HepG2 (cell line): Measurements from ENCODE around the gene ADGRG1. TPM values are rescaled to one million over a fixed set of nuclear protein-coding genes. Genes with fewer than 3 reads are reported as not detected.

Experiments
- ATRX ChIP-seq: sonication (generic); formaldehyde crosslinking; IDR thresholded peaks from 2 replicates; pipeline ENCODE4 v1.4.0; 2020; ENCODE audit warnings: missing genetic modification reagents, borderline replicate concordance
- BRD4 ChIP-seq: sonication (generic); formaldehyde crosslinking; IDR thresholded peaks from 2 replicates; pipeline ENCODE4 v1.4.0; 2020; ENCODE audit warnings: missing genetic modification reagents
- CHCHD3 ChIP-seq: sonication (generic); formaldehyde crosslinking; IDR thresholded peaks from 2 replicates; pipeline ENCODE4 v1.8.0; 2022; ENCODE audit warnings: mild to moderate bottlenecking, missing genetic modification reagents, moderate library complexity
- DNMT3B ChIP-seq: conservative IDR thresholded peaks from 2 replicates; pipeline ENCODE4 v1.6.1; 2016; ENCODE audit warnings: missing biosample characterization, control low read depth
- E2F2 ChIP-seq: sonication (generic); formaldehyde crosslinking; IDR thresholded peaks from 2 replicates; pipeline ENCODE4 v1.4.0; 2020; ENCODE audit warnings: missing genetic modification reagents, borderline replicate concordance
- EHMT2 ChIP-seq: fragments of 200-600 bp; sonication (generic); IDR thresholded peaks from 2 replicates; pipeline ENCODE4 v1.7.0; 2017; ENCODE audit warnings: antibody characterized with exemption, low read depth, low read length, borderline replicate concordance
- FOXJ3 ChIP-seq: sonication (generic); formaldehyde crosslinking; IDR thresholded peaks from 2 replicates; pipeline ENCODE4 v1.4.0; 2020; ENCODE audit warnings: missing genetic modification reagents, mild to moderate bottlenecking, borderline replicate concordance
- HCFC1 ChIP-seq: fragments of 150-350 bp; IDR thresholded peaks from 2 replicates; pipeline ENCODE4 v1.6.1; 2014; ENCODE audit warnings: low read depth, low read length
- MAFG ChIP-seq: sonication (generic); formaldehyde crosslinking; IDR thresholded peaks from 2 replicates; pipeline ENCODE4 v1.5.1; 2020; ENCODE audit warnings: mild to moderate bottlenecking, missing genetic modification reagents
- MBD4 ChIP-seq: IDR thresholded peaks from 2 replicates; pipeline ENCODE4 v1.6.1; 2012; ENCODE audit warnings: low read length, inconsistent platforms, borderline replicate concordance
- NR2C2 ChIP-seq: sonication (generic); formaldehyde crosslinking; IDR thresholded peaks from 2 replicates; pipeline ENCODE4 v1.4.0; 2020; ENCODE audit warnings: missing genetic modification reagents, mild to moderate bottlenecking, moderate library complexity, borderline replicate concordance
- PAX8 ChIP-seq: sonication (generic); formaldehyde crosslinking; IDR thresholded peaks from 2 replicates; pipeline ENCODE4 v1.8.0; 2022; ENCODE audit warnings: mild to moderate bottlenecking, missing genetic modification reagents, borderline replicate concordance
- SMAD9 ChIP-seq: sonication (generic); formaldehyde crosslinking; IDR thresholded peaks from 2 replicates; pipeline ENCODE4 v1.5.1; 2020; ENCODE audit warnings: mild to moderate bottlenecking, missing genetic modification reagents
- TFDP1 ChIP-seq: IDR thresholded peaks from 2 replicates; pipeline ENCODE4 v1.6.1; 2016; ENCODE audit warnings: missing compliant biosample characterization, missing genetic modification reagents, borderline replicate concordance
- ZBTB14 ChIP-seq: sonication (generic); formaldehyde crosslinking; IDR thresholded peaks from 2 replicates; pipeline ENCODE4 v1.4.0; 2020; ENCODE audit warnings: missing genetic modification reagents
- ZNF143 ChIP-seq: sonication (generic); formaldehyde crosslinking; IDR thresholded peaks from 2 replicates; pipeline ENCODE4 v1.4.0; 2020; ENCODE audit warnings: missing genetic modification reagents
- ZNF160 ChIP-seq: sonication (generic); formaldehyde crosslinking; IDR thresholded peaks from 2 replicates; pipeline ENCODE4 v1.8.0; 2022; ENCODE audit warnings: mild to moderate bottlenecking, inconsistent platforms, missing genetic modification reagents
- ZNF350 ChIP-seq: sonication (generic); formaldehyde crosslinking; IDR thresholded peaks from 2 replicates; pipeline ENCODE4 v1.4.0; 2020; ENCODE audit warnings: mild to moderate bottlenecking, low read depth, missing genetic modification reagents, borderline replicate concordance
- ZNF446 ChIP-seq: sonication (generic); formaldehyde crosslinking; IDR thresholded peaks from 2 replicates; pipeline ENCODE4 v1.5.0; 2020; ENCODE audit warnings: mild to moderate bottlenecking, missing genetic modification reagents
- ZNF543 ChIP-seq: sonication (generic); formaldehyde crosslinking; IDR thresholded peaks from 2 replicates; pipeline ENCODE4 v1.4.0; 2020; ENCODE audit warnings: mild to moderate bottlenecking, missing genetic modification reagents
- ZNF567 ChIP-seq: sonication (generic); formaldehyde crosslinking; IDR thresholded peaks from 2 replicates; pipeline ENCODE4 v1.8.1; 2023; ENCODE audit warnings: mild to moderate bottlenecking, missing genetic modification reagents, borderline replicate concordance
- ZNF576 ChIP-seq: sonication (generic); formaldehyde crosslinking; IDR thresholded peaks from 2 replicates; pipeline ENCODE4 v1.4.0; 2020; ENCODE audit warnings: mild to moderate bottlenecking, missing genetic modification reagents
- ZNF607 ChIP-seq: sonication (generic); formaldehyde crosslinking; IDR thresholded peaks from 2 replicates; pipeline ENCODE4 v1.5.1; 2020; ENCODE audit warnings: missing genetic modification reagents, mild to moderate bottlenecking, borderline replicate concordance
- ZNF614 ChIP-seq: IDR thresholded peaks from 2 replicates; pipeline ENCODE4 v1.6.1; 2018; ENCODE audit warnings: missing biosample characterization, missing genetic modification reagents, inconsistent platforms, borderline replicate concordance
- ZNF616 ChIP-seq: sonication (generic); formaldehyde crosslinking; IDR thresholded peaks from 2 replicates; pipeline ENCODE4 v1.5.0; 2020; ENCODE audit warnings: low read depth, mild to moderate bottlenecking, missing genetic modification reagents
- ZNF746 ChIP-seq: sonication (generic); formaldehyde crosslinking; IDR thresholded peaks from 2 replicates; pipeline ENCODE4 v1.8.0; 2022; ENCODE audit warnings: mild to moderate bottlenecking, missing genetic modification reagents
- ZSCAN30 ChIP-seq: sonication (generic); formaldehyde crosslinking; IDR thresholded peaks from 2 replicates; pipeline ENCODE4 v1.5.0; 2020; ENCODE audit warnings: mild to moderate bottlenecking, missing genetic modification reagents
- polyA plus RNA-seq, 8 experiments: library from polyadenylated mRNA; depleted of rRNA in 3 of 8; stranded (reverse) in 7 of 8; unstranded in 1 of 8; fragments of >200 nt; fragmentation: Illumina TruSeq in 4 of 8; extraction: Trizol in 4 of 8; gene quantifications; 2 replicates each; pipeline versions ENCODE4 v1.2.1 to v1.2.3, GENCODE V29; 2011 to 2016; ENCODE audit warnings: low read depth in 4 of 8, missing spikeins in 1 of 8, mixed read lengths in 1 of 8; ENCODE audit not compliant: insufficient read depth in 1 of 8
- total RNA-seq, 5 experiments: library from RNA; depleted of rRNA; stranded (reverse); fragments of >200 nt; fragmentation: Illumina TruSeq; extraction: Trizol; gene quantifications; 2 replicates each; pipeline ENCODE4 v1.2.3, GENCODE V29; 2016; ENCODE audit warnings: low read depth in 1 of 5

Gene ADGRG1
- total and polyA plus RNA-seq, 2 of the 13 experiments (the other 11 are each of a cell fraction or from before 2014, with no cell fraction given): 2.7 to 5.9 TPM

GRCh38 chr16:57620335-57621231, 7.8 kb upstream of the ADGRG1 start (continued):
- TF ChIP-seq ZNF746 (no peak), ZNF614 (CRISPR knock-in tag) (no peak), MAFG (CRISPR knock-in tag) (no peak), MBD4 (no peak), FOXJ3 (CRISPR knock-in tag) (no peak), ZNF350 (CRISPR knock-in tag) (no peak), ZNF567 (no peak), HCFC1 (no peak), ZSCAN30 (CRISPR knock-in tag) (no peak), ZNF616 (no peak), ZNF543 (CRISPR knock-in tag) (no peak), ZNF576 (CRISPR knock-in tag) (no peak), E2F2 (CRISPR knock-in tag) (no peak), TFDP1 (CRISPR knock-in tag) (no peak), ZBTB14 (no peak), ATRX (CRISPR knock-in tag) (no peak), EHMT2 (no peak), BRD4 (no peak), ZNF160 (CRISPR knock-in tag) (no peak), ZNF607 (CRISPR knock-in tag) (no peak), ZNF446 (CRISPR knock-in tag) (no peak), NR2C2 (no peak), CHCHD3 (CRISPR knock-in tag) (peak; percentile 59; the same call in 1 of the 2 replicates), PAX8 (CRISPR knock-in tag) (no peak), SMAD9 (CRISPR knock-in tag) (no peak), ZNF143 (no peak), DNMT3B (no peak)
